GDM1 (cell line): Measurements from ENCODE around the gene SYNDIG1L.
"Not testable (repeated sequence)": the region's sequence is repeated elsewhere in the genome, so short reads cannot be mapped to it uniquely, and the experiment has no call there.

Experiments used
- DNase-seq: peaks from one replicate; lab custom pipeline; 2025; lab: John Stamatoyannopoulos, UW

The SYNDIG1L gene

GRCh38 chr14:74426202-74426582, at the start of gene SYNDIG1L:
SYNDIG1L (minus strand) TSS chr14:74426210; CDS start chr14:74409744, 16,466 bp downstream.
- DNase-seq, result no peak

GRCh38 chr14:74475678-74476077, 49.7 kb upstream of the SYNDIG1L start:
- no peak for DNase-seq

DNA sequence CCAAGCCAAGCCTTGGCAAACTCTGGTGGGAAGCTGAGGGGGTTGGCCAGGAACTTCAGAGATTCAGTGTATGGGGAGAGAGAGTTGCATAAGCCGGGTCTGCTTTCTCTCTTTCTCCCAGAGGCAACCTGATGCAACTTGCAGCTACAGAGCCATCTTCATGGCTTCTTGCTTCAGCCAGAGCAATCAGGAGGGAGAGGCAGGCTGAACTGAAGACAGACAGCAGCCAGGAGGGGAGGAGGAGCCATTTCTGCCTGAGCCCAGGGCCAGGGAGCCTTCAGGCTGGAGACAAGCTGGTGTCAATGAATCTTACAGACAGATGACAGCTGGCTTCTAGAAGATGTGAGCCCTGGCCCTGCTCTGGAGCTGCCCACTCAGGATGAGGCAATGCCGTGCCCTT, 48.4 kb upstream of the SYNDIG1L start:
- no peak for DNase-seq

DNA sequence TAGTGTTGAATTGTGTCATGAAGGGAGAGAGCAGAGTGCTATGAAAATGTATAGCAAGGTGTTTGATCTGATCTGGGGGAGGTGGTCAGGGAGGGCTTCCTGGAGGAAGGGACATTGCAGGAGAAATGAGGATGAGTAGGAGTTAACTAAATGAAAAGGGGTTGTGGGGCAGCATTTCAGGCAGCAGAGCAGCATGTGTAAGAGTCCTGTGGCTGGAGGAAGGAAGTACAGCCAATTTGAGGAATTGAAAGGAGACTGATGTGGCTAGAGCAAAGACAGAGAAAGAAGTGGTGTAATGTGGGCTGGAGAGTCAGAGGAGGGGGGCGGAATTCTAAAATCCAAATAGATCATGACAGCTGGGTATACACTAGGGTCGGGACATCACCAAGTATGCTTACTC, 46.6 kb upstream of the SYNDIG1L start:
- no peak for DNase-seq

DNA sequence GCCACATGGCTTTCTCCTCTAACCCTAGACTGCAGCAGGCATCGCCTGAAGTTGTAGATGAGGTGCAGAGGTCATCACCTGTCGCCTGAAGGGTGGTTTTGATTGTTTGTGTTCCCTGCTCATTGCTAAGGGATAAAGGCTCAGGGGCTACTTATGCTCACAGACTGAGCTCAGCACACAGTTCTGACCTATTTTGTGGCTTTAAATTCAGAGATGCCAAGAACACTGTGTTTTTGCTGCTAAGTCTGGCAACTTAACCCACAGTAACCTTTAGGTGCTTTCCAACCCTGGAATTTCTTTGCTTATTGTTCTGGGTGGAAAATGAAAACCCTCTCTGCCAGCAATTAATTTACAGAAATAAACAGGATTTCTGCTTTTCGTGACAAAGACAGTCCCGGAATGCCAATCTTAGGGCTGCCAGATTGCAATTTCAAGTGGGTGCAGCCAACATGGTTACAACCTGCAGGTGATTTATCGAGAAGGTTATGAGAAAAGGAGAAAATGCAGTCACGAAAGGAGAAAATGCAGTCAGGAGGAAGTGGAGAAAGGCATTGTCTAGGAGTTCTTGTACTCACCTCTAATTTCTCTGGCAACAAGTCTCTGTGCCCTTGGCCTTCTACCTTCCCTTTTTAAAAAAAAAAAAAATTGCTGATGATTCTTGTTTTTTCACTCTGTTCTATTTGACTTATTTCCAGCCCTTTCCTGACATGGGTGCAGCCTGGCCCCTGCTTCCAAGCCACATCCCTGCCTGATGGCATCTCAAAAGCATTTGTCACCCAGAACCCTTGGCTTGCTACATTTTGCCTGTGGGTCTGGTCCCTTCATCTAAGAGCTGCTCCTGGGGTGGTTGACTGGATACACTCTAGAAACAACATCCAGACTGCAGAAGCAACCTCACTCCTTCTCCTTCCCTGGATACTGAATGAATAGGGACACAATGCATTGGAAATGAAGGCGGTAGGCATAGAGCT, 43.8 kb upstream of the SYNDIG1L start:
- no peak for DNase-seq

DNA sequence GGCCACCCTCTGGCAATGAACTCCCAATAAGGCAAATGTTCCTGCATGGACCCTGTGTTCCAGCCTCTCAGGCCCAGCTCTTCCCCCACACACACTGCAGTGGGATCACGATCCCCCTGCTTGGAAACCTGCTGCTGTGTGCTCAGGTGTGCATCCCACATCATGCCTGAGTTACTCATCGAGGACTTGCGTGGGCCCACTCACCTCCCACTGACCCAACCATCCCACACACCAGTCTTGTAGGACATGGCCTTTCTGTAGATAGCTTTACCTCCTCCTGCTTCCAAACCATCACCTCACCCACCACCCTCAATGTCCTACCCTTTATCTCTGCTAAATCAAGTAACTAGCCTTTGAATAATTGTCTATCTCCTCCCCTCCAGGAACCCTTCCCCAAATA, 42.5 kb upstream of the SYNDIG1L start:
- no peak for DNase-seq

DNA sequence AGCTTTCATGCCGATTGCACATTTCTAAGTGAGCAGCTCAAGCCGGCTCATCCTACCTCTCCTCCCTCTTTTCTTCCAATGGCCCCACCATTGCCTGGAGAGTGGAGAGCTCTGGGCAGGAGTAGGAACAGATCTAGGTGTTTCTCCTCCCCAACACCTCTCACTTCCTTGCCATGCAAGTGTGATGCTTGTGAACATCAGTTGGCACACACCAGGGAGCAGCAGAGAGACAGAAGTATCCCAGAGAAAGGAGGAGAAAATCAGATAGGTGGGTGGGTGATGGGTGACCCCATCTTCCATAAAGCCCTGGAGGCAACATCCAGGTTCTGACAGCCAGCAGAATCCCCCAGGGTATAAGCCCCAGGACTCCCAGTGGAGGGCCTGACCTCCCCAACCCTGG, 39.3 kb upstream of the SYNDIG1L start:
- DNase-seq, result no peak

DNA sequence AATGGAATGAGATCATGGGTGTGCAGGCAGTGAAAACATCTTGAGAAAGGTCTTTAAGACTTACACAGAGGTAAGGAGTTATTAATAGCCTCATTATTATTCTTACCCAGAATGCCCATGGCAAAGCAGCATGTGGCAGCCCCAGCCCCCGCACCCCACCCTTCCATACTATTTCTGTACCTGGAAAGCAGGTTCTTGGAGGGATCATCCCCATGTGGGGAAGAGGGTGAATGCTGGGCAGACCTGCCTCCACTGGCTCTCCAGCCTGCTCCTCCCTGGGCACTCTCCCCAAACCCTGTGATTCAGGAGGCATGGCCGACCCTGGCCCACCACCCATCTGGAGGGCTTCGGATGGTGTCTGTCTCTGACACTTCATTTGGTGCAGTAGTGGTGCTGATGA, 38.8 kb upstream of the SYNDIG1L start:
- DNase-seq, result no peak

DNA sequence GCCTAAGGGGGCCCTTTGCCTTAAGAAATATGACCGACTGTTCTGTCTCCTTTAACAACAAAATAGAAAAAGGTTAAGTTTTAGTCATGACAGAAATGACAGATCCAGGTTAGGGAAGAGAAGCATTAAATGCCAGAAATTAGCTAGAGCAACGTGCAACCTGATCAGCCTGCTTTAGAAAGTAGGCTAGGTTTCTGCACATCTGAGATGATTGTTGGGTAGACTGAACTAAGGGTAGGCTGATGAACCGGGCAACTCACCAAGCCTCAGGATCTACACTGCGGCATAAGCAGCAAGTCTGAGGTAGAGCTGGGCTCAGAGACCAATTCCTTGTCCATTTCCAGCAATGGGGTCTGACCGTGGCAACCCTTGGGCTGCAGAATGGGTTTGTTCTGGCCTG, 37.7 kb upstream of the SYNDIG1L start:
- DNase-seq, result no peak

DNA sequence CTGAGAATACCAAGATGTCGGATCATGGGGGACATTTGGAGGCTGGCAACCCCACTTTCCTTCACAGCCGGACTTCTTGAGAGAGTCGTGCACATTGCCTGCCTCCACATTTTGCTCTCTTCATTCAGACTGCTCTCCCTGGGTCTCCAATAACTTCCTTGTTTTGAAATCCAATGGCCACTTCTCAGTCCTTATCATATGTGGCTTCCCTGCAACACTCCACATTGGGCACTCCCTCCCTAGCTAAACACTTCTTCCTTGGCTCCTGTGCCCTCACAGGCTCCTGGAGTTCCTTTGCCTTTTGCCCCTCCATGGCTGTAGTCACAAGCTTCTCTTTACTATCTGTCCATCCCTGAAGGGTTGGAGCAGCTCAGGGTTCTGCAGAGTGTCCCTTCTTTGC, 37.0 kb upstream of the SYNDIG1L start:
- no peak for DNase-seq

GRCh38 chr14:74459976-74460375, 34.0 kb upstream of the SYNDIG1L start:
- no peak for DNase-seq

DNA sequence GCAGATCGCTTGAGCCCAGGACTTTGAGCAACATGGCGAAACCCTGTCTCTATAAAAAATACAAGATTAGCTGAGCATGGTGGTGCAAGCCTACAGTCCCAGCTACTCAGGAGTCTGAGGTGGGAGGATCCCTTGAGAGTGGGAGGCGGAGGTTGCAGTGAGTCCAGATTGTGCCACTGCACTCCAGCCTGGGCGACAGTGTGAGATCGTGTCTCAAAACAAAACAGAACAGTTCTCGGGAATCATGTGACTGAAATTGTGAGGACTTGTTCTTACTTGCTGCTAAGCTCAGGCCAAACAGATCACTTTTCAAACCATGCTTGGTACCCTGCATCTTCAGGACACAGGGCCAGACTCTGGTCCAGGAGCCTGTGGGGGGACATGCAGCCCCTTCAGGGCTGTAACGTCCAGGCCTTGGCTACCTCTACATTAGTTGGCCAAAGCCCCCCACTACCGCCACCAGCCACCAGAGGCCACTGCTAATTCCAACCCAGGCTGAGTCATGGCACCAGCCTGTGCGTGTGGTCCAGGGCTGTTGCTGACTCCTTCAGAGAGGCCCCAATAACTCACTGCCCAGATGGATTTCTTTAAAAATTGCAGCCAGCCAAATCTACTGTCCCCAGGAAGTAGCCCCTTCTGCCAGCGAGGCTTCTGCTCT, 33.4 kb upstream of the SYNDIG1L start:
- DNase-seq, result no peak

GRCh38 chr14:74457565-74457895, 31.5 kb upstream of the SYNDIG1L start:
- DNase-seq, result no peak

- DNase-seq, result no peak
Measured at GRCh38 chr14:74456684-74457564, 30.9 kb upstream of the SYNDIG1L start.

- not testable (repeated sequence) for DNase-seq
Measured at GRCh38 chr14:74454397-74454796, 28.4 kb upstream of the SYNDIG1L start.

GRCh38 chr14:74444866-74445265, 18.9 kb upstream of the SYNDIG1L start:
- DNase-seq, result no peak

DNA sequence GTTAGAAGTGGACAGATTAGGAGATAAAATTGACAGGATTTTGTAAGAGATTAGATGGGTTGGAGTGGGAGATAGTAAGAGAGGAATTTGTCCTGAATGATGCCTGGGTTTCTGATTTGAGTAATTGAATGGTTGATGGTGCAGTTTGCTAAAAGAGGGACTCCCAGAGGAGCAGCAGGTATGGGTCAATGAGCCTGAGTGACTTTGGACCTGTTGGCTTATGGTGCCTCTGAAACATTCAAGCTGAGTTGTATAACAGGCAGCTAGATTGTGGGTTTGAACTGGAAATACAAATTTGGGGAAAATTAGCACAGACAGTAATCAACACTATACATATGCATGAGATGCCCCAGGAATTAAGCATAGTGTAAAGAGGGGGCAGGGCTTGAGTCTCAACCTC, 16.7 kb upstream of the SYNDIG1L start:
- DNase-seq, result no peak

GRCh38 chr14:74441113-74441512, 15.1 kb upstream of the SYNDIG1L start:
- no peak for DNase-seq

- no peak for DNase-seq
Measured at GRCh38 chr14:74438351-74438915, 12.4 kb upstream of the SYNDIG1L start.

DNA sequence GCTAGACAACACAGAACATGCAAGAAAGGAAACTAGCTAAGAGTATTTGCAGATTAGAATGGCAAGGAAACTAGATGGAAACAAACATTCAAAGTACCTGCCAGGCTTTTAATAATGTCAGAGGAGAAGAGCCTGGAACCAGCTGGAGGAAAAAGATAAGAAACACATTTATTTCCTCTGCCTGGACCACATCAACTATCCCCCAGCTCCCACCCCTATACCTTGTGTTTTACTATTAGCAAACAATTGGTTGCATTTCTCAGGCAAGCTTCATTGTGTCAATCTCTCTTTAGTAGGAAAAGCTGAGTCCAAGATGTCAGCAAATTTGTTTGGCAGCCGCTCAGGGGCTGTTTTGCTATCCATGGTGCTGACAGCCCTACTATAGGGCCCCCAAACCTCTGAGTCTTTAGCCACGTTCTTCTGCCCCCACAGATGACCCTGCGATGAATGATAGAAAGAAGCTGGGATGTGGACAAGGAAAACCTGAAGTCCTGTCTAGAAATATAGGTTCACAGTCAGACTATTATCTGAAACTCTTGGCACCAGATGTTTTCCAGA, 11.6 kb upstream of the SYNDIG1L start:
- DNase-seq, result no peak

DNA sequence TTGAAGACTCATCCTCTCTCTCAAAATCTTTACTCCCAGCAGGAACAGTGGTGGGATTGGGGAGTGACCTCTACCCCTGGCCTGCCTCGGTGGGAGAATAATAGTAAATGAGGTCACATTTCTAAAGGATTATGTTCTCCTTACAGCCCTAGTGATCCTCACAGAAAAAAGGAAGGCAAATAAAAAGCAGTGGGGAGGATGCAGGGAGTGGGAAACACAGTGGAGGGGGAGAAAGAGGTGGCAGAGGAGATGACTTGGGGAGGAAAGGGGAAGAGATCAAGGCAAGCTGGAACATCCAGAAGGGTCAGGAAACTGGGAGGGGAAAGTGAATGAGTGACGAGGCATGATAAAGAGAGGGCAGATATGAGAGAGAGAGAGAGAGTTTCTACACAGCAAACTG, 8.3 kb upstream of the SYNDIG1L start:
- DNase-seq, result no peak

- no peak for DNase-seq
Measured at GRCh38 chr14:74429991-74430390, 4.0 kb upstream of the SYNDIG1L start.
